Esophagus squamous epithelium (tissue), 4 donors: ENCODE results near the gene EIF4EBP2.

Source experiments
- CTCF ChIP-seq, 6 experiments: fragments of 450-650 bp in 4 of 6; fragments of 200-600 bp in 2 of 6; sonication (generic) in 2 of 6; IDR thresholded peaks; one replicate each; pipeline ENCODE4 v1.5.1; 2016 to 2019; ENCODE audit warnings: antibody characterized with exemption in 6 of 6, mild to moderate bottlenecking in 4 of 6, moderate library complexity in 4 of 6
- POLR2A ChIP-seq, 4 donors: fragments of 450-650 bp; IDR thresholded peaks; one replicate each; pipeline ENCODE4 v1.6.1; 2017; ENCODE audit warnings: antibody characterized with exemption in 4 of 4, mild to moderate bottlenecking in 4 of 4, moderate library complexity in 3 of 4

- TF ChIP-seq CTCF (IDR thresholded peaks at IDR 0.05) (no peak), POLR2A (IDR thresholded peaks at IDR 0.05) (no peak)
These were observed 40.7 kb upstream of the EIF4EBP2 start for GRCh38 chr10:70363292-70363691.
